ENCODE data around the gene UHRF1.
"Not testable (repeated sequence)": the region's sequence is repeated elsewhere in the genome, so short reads cannot be mapped to it uniquely, and the experiment has no call there.

UHRF1 gene

GRCh38 chr19:4974880-4975469 is 65.7 kb downstream of the UHRF1 start:
- FAIRE-seq, result no peak

GRCh38 chr19:4975601-4976000 is 66.3 kb downstream of the UHRF1 start:
- not testable (repeated sequence) for FAIRE-seq

- FAIRE-seq, result peak; percentile 53
These were observed 67.3 kb downstream of the UHRF1 start for GRCh38 chr19:4976401-4977298.

GRCh38 chr19:4977299-4978174 is 68.2 kb downstream of the UHRF1 start:
- no peak for FAIRE-seq

- FAIRE-seq, result no peak
These were observed 70.0 kb downstream of the UHRF1 start for GRCh38 chr19:4979211-4979807.

GRCh38 chr19:4980067-4980466 is 70.8 kb downstream of the UHRF1 start:
- FAIRE-seq, result no peak

- no peak for FAIRE-seq
These were observed 71.8 kb downstream of the UHRF1 start for GRCh38 chr19:4980838-4981680.

GRCh38 chr19:4981681-4981958 is 72.3 kb downstream of the UHRF1 start:
- FAIRE-seq, result no peak

- FAIRE-seq, result no peak
These were observed 74.2 kb downstream of the UHRF1 start for GRCh38 chr19:4983346-4984105.

GRCh38 chr19:4984106-4984380 is 74.7 kb downstream of the UHRF1 start:
- FAIRE-seq, result no peak

GRCh38 chr19:4984438-4984990 is 75.2 kb downstream of the UHRF1 start:
- no peak for FAIRE-seq

GRCh38 chr19:4985551-4985991 is 76.3 kb downstream of the UHRF1 start:
- FAIRE-seq, result no peak

- FAIRE-seq, result no peak
These were observed 76.8 kb downstream of the UHRF1 start for GRCh38 chr19:4986056-4986455.

- FAIRE-seq, result no peak
These were observed 77.2 kb downstream of the UHRF1 start for GRCh38 chr19:4986471-4986891.

GRCh38 chr19:4987256-4987655 is 78.0 kb downstream of the UHRF1 start:
- no peak for FAIRE-seq

- no peak for FAIRE-seq
These were observed 78.5 kb downstream of the UHRF1 start for GRCh38 chr19:4987692-4988370.

- no peak for FAIRE-seq
These were observed 79.5 kb downstream of the UHRF1 start for GRCh38 chr19:4988770-4989251.

- FAIRE-seq, result no peak
These were observed 81.0 kb downstream of the UHRF1 start for GRCh38 chr19:4990306-4990705.

- no peak for FAIRE-seq
These were observed 82.2 kb downstream of the UHRF1 start for GRCh38 chr19:4991538-4991937.

GRCh38 chr19:4991996-4992698 is 82.8 kb downstream of the UHRF1 start:
- FAIRE-seq, result no peak
